Tibial artery (tissue), 4 donors: ENCODE data around the gene NACC1.
A peak's percentile ranks its signal among the peaks of the same experiment; 100 is the strongest.

ENCODE experiments used
- DNase-seq, 2 donors: peaks; one replicate each; pipeline ENCODE4 v3.0.0-alpha.2; 2019
- H3K27ac ChIP-seq, 2 donors: fragments of 200-600 bp; sonication (generic) in 1 of 2; 1 replicate in 1 of 2; 2 replicates in 1 of 2; pipeline ENCODE4 v1.5.1; 2018 to 2019; ENCODE audit warnings: mild to moderate bottlenecking in 1 of 2
- H3K27me3 ChIP-seq, 2 donors: fragments of 200-600 bp; sonication (generic) in 1 of 2; one replicate each; pipeline versions ENCODE4 v1.5.1 to v1.6.0; 2016 to 2019
- H3K36me3 ChIP-seq, 3 donors: fragments of 200-600 bp; sonication (generic) in 2 of 3; one replicate each; pipeline ENCODE4 v1.5.1; 2016 to 2019; ENCODE audit warnings: mild to moderate bottlenecking in 2 of 3
- H3K4me1 ChIP-seq, 4 donors: fragments of 200-600 bp; sonication (generic) in 2 of 4; 1 replicate in 3 of 4; 2 replicates in 1 of 4; pipeline ENCODE4 v1.5.1; 2016 to 2019
- H3K4me3 ChIP-seq, 2 donors: fragments of 200-600 bp; sonication (generic) in 1 of 2; 1 replicate in 1 of 2; 2 replicates in 1 of 2; pipeline ENCODE4 v1.5.1; 2018 to 2019; ENCODE audit warnings: mild to moderate bottlenecking in 2 of 2
- H3K9me3 ChIP-seq, 3 donors: fragments of 200-600 bp; sonication (generic) in 1 of 3; one replicate each; pipeline ENCODE4 v1.5.1; 2016 to 2019
- intact Hi-C: fragments of 100-400 bp; cut with DNase I; formaldehyde crosslinking; loops from one replicate; pipeline ENCODE4 v1.15.0; 2023; ENCODE audit warnings: low total_unique reads
- TF ChIP-seq, protein P1 (sequence below), 2 experiments: fragments of 200-600 bp in 1 of 2; fragments of 450-650 bp in 1 of 2; IDR thresholded peaks; one replicate each; pipeline ENCODE4 v1.5.1; 2017 to 2019; ENCODE audit warnings: antibody characterized with exemption in 2 of 2, mild to moderate bottlenecking in 1 of 2, moderate library complexity in 1 of 2

NACC1 gene

GRCh38 chr19:13087795-13088537 is 30.1 kb upstream of the NACC1 start:
- H3K4me1 ChIP-seq: peaks cover 14 to 85% (median 62%) of the 10 kb centered on the region in 4 donors
- H3K27ac ChIP-seq: peak overlapping the region; percentile 90 to 94
- no peaks in the 10 kb centered on the region for H3K27me3 ChIP-seq
- intact Hi-C loops: no loop called here
- H3K9me3 ChIP-seq: no peaks in the 10 kb centered on the region
- DNase-seq: no peak
- H3K36me3 ChIP-seq: peaks cover 10 to 50% (median 11%) of the 10 kb centered on the region in 3 donors
- TF ChIP-seq, protein P1, sequence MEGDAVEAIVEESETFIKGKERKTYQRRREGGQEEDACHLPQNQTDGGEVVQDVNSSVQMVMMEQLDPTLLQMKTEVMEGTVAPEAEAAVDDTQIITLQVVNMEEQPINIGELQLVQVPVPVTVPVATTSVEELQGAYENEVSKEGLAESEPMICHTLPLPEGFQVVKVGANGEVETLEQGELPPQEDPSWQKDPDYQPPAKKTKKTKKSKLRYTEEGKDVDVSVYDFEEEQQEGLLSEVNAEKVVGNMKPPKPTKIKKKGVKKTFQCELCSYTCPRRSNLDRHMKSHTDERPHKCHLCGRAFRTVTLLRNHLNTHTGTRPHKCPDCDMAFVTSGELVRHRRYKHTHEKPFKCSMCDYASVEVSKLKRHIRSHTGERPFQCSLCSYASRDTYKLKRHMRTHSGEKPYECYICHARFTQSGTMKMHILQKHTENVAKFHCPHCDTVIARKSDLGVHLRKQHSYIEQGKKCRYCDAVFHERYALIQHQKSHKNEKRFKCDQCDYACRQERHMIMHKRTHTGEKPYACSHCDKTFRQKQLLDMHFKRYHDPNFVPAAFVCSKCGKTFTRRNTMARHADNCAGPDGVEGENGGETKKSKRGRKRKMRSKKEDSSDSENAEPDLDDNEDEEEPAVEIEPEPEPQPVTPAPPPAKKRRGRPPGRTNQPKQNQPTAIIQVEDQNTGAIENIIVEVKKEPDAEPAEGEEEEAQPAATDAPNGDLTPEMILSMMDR (IDR thresholded peaks at IDR 0.05): no peak
- peak overlapping the region in 1 of 2 donors; percentile 13 for H3K4me3 ChIP-seq

GRCh38 chr19:13089139-13089856 is 28.8 kb upstream of the NACC1 start:
- Histone ChIP-seq H3K27me3 (no peaks in the 10 kb centered on the region), H3K9me3 (no peaks in the 10 kb centered on the region), H3K4me1 (peaks cover 14 to 93% (median 71%) of the 10 kb centered on the region in 4 donors), H3K27ac (peak overlapping the region; percentile 90 to 94), H3K36me3 (peaks cover 4 to 41% (median 10%) of the 10 kb centered on the region in 3 donors), H3K4me3 (no peak overlapping the region)
- no peak for DNase-seq
- intact Hi-C loops: no loop called here
- TF ChIP-seq, protein P1 (IDR thresholded peaks at IDR 0.05): peak; percentile 31 to 32

GRCh38 chr19:13089857-13090507 is 28.1 kb upstream of the NACC1 start:
- H3K36me3 ChIP-seq: peaks cover 4 to 46% (median 13%) of the 10 kb centered on the region in 3 donors
- TF ChIP-seq, protein P1 (IDR thresholded peaks at IDR 0.05): no peak
- H3K4me3 ChIP-seq: no peak overlapping the region
- H3K4me1 ChIP-seq: peaks cover 14 to 93% (median 74%) of the 10 kb centered on the region in 4 donors
- peak overlapping the region; percentile 90 to 94 for H3K27ac ChIP-seq
- intact Hi-C loops: no loop called here
- no peaks in the 10 kb centered on the region for H3K9me3 ChIP-seq
- no peaks in the 10 kb centered on the region for H3K27me3 ChIP-seq
- DNase-seq: no peak

- Histone ChIP-seq H3K9me3 (no peaks in the 10 kb centered on the region), H3K27ac (peak overlapping the region; percentile 90 to 94), H3K4me3 (no peak overlapping the region), H3K27me3 (no peaks in the 10 kb centered on the region), H3K36me3 (peaks cover 4 to 52% (median 19%) of the 10 kb centered on the region in 3 donors), H3K4me1 (peaks cover 11 to 90% (median 69%) of the 10 kb centered on the region in 4 donors)
- intact Hi-C loops: no loop called here
- TF ChIP-seq, protein P1 (IDR thresholded peaks at IDR 0.05): no peak
- DNase-seq: no peak
Measured at GRCh38 chr19:13090511-13091231, 27.4 kb upstream of the NACC1 start.
